ENCODE results near the gene NAPG.
"Not testable (repeated sequence)": the region's sequence is repeated elsewhere in the genome, so short reads cannot be mapped to it uniquely, and the experiment has no call there.

NAPG gene

GRCh38 chr18:10525697-10526560 lies at the start of gene NAPG:
Gene NAPG, plus strand, starts transcription at chr18:10526027. Its CDS starts 76 bp downstream, at chr18:10526103.
- peak; percentile 94 for DNase-seq

GRCh38 chr18:10476338-10476791 lies 49.5 kb upstream of the NAPG start:
- peak; percentile 61 for DNase-seq

GRCh38 chr18:10477121-10477862 lies 48.5 kb upstream of the NAPG start:
- no peak for DNase-seq

GRCh38 chr18:10477863-10478260 lies 48.0 kb upstream of the NAPG start:
- no peak for DNase-seq

- no peak for DNase-seq
Measured at GRCh38 chr18:10481831-10482230, 44.0 kb upstream of the NAPG start.

- no peak for DNase-seq
Measured at GRCh38 chr18:10482363-10482984, 43.4 kb upstream of the NAPG start.

GRCh38 chr18:10482985-10483949 lies 42.6 kb upstream of the NAPG start:
- DNase-seq = no peak

GRCh38 chr18:10485475-10485874 lies 40.4 kb upstream of the NAPG start:
- no peak for DNase-seq

- DNase-seq = no peak
Measured at GRCh38 chr18:10486362-10486761, 39.5 kb upstream of the NAPG start.

- DNase-seq = no peak
Measured at GRCh38 chr18:10487154-10487553, 38.7 kb upstream of the NAPG start.

GRCh38 chr18:10488017-10488416 lies 37.8 kb upstream of the NAPG start:
- no peak for DNase-seq

GRCh38 chr18:10490401-10491165 lies 35.2 kb upstream of the NAPG start:
- no peak for DNase-seq

GRCh38 chr18:10495936-10496335 lies 29.9 kb upstream of the NAPG start:
- peak; percentile 17 for DNase-seq

- DNase-seq = no peak
Measured at GRCh38 chr18:10497206-10497749, 28.5 kb upstream of the NAPG start.

- no peak for DNase-seq
Measured at GRCh38 chr18:10499230-10499629, 26.6 kb upstream of the NAPG start.

- DNase-seq = no peak
Measured at GRCh38 chr18:10500038-10500437, 25.8 kb upstream of the NAPG start.

GRCh38 chr18:10504723-10505122 lies 21.1 kb upstream of the NAPG start:
- DNase-seq = no peak

- DNase-seq = not testable (repeated sequence)
Measured at GRCh38 chr18:10505892-10506291, 19.9 kb upstream of the NAPG start.

- no peak for DNase-seq
Measured at GRCh38 chr18:10508591-10508990, 17.2 kb upstream of the NAPG start.

- DNase-seq = no peak
Measured at GRCh38 chr18:10511236-10511635, 14.6 kb upstream of the NAPG start.

- no peak for DNase-seq
Measured at GRCh38 chr18:10514082-10514481, 11.7 kb upstream of the NAPG start.

Data from EL (cell line).